HL-60/S4 treated with retinoic acid at 250 ng/mL for 4 days and 3 days (cell line): ENCODE measurements around the gene RPL3.
"Not testable (repeated sequence)": the region's sequence is repeated elsewhere in the genome, so short reads cannot be mapped to it uniquely, and the experiment has no call there.

Source experiments
- in situ Hi-C: fragments of 300-500 bp; cut with MboI; formaldehyde crosslinking; loops from 2 replicates; pipeline ENCODE4 v1.7.0; 2022; ENCODE audit warnings: low sequenced_read_pairs

The RPL3 gene

GRCh38 chr22:39352306-39352891 is 33.0 kb upstream of the RPL3 start:
- in situ Hi-C loops: no loop called here

- in situ Hi-C loops: no loop called here
Measured at GRCh38 chr22:39351689-39352214, 32.3 kb upstream of the RPL3 start.

DNA sequence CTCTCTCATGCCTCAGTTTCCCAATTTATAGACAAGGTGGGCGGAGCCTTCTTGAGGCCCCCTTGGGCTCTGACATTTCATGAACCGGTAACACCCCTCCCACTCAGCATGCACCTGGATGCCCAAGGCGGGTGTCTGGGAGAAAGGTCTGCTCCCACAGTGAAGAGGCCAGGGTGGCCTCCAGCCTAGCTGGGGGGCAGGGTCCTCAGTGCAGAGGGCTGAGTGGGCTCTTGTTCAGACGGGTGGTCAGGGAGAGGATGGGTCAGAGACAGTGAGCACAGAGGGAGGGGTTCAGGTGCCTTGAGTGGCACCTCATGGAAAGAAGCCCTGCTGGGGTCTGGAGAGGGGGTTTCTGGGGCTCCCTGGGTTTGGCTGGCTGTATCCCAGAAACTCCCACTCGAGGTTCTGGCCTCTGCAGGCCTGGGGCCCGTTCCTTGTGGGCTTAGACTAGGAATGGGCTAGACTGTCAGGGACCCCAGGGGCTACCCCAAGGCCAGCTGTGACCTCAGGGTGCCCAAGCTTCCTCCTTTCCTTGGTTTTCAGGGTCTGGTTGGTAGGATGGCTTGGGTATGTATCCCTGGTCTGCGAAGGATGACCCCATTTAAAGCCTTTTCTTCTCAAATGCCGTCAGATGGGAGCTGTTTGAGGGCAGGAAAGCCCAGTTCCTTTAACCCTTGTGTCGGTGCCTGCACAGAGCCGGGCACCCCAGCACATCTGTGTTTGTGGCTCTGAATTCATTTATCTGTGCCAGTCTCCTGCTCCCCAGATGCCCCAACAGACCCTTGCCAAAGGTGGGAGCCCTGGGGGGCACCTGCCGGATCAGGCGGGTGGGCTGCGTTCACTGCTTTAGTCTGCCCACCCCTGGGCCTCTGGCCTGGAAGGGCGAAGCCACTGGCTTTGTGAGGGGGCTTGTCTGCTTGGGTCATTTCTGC is 31.6 kb upstream of the RPL3 start:
- in situ Hi-C loops: no loop called here

DNA sequence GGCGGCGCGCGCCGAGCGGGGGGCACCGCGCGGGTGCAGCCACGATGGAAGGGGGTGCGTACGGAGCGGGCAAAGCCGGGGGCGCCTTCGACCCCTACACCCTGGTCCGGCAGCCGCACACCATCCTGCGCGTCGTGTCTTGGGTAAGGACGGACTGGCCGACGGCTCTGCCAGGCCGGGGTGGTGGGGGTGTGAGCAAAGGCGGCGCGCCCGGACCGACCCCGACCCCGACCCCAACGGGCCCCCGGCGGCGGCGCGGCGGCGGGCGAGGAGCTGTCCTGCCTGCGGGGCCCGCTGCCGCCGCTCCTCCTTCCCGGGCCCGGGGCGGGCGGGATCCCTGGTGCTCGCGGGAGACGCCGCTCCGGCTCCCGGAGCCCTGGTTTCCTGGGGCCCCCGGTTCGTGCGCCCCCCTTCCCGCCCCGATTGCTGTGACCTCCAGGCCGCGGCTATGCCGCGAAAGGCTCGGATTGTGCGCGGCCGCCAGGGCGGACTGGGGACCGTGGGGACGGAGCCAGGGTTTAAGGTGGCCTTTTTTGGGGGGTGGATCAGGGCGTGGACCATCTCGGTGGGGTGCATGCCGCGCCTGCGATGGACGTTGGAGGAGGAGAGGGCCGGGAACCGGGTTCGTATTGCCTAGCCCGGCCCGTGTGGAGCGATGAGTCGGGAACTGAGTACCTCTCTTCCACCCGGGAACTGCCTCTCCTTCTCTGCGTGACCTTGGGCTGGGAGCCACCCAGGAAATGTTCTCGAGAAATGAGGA is 30.7 kb upstream of the RPL3 start, which contains the start of gene SYNGR1:
SYNGR1 (plus strand) TSS at position 25 of the 760 bp plus-strand sequence; CDS start at position 45, 20 bp downstream.
- in situ Hi-C loops: no loop called here

- in situ Hi-C loops: no loop called here
Measured at GRCh38 chr22:39349506-39349966, 30.1 kb upstream of the RPL3 start.

DNA sequence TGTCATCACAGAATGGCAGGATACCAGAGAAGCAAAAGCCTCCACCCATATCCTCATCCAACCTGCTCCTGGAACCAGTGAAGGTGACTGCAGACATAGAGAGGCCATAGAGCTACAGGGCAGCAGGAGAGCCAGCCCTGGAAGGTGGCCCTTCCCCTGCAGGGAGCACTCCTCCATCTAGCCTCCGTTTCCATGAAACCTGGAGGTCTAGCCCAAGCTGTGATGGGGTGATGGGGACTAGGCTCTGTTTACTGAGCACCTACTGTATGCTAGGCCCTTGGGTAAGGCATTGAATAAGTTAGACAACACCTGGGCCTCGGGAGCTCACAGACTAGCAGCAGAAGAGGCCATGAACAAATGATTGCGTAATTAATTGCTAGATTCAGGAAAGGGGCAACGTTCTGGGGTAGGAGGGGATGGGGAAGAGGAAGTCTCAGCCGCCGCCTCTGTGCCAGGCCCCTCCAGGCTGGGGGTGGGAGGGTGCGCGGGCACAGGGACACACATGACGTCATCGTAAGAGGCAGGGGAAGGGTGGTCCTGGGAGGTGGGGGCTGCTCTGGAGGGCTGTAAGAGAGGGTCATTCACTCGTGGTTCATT is 29.6 kb upstream of the RPL3 start:
- in situ Hi-C loops: no loop called here

- in situ Hi-C loops: no loop called here
Measured at GRCh38 chr22:39345231-39345630, 25.8 kb upstream of the RPL3 start.

DNA sequence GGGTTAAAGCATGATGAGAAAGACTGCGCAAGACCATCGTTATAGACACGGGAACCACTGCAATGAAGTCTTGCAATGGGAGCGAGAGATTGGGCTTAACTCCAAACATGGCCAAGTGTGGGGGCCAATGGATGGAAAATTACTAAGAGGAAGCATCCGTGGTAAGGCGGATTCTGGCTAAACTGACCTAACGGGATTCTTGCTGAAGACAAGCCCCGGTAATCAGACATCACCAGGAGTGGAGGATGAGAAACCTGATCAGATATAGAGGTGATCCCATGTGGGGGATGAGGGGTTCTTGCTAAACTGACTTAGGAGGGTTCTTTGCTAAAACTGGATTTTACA is 24.6 kb upstream of the RPL3 start:
- in situ Hi-C loops: no loop called here

GRCh38 chr22:39343259-39344045 is 24.0 kb upstream of the RPL3 start:
- in situ Hi-C loops: no loop called here

- in situ Hi-C loops: no loop called here
Measured at GRCh38 chr22:39341179-39341578, 21.8 kb upstream of the RPL3 start.

DNA sequence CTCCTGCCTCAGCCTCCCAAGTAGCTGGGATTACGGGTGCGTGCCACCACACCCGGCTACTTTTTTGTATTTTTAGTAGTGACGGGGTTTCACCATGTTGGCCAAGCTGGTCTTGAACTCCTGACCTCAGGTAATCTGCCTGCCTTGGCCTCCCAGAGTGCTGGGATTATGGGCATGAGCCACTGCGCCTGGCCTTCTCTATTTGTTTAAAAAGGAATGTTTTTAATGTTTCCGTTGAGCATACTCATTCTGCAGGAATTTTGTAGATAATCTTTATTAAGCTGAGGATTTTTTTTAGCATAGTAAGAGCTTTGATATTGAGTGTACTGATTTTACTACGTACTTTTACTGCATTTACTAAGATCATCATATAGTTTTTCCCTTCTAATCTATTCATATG is 20.4 kb upstream of the RPL3 start:
- in situ Hi-C loops: not testable (repeated sequence)

GRCh38 chr22:39336411-39336810 is 17.0 kb upstream of the RPL3 start:
- in situ Hi-C loops: no loop called here

DNA sequence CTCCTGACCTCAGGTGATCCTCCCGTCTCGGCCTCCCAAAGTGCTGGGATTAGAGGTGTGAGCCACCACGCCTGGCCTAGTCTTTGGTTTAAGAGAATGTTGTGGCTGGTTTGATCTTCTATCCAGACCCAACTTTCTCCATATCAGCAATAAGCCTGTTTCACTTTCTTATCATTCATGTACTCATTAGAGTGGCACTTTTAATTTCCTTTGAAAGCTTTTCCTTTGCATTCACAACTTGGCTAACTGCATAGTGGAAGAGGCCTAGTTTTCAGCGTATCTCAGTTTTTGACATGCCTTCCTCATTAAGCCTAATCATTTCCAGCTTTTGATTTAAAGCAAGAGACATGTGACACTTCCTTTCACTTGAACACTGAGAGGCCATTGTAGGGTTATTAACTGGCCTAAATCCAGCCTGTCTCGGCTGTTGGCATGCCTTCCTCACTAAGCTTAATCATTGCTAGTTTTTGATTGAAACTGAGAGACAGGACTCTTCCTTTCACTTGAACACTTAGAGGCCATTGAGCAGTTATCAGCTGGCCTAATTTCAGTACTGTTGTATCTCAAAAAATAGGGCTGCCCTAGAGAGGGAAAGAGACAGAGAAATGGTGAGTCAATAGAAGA is 13.1 kb upstream of the RPL3 start:
- in situ Hi-C loops: no loop called here

DNA sequence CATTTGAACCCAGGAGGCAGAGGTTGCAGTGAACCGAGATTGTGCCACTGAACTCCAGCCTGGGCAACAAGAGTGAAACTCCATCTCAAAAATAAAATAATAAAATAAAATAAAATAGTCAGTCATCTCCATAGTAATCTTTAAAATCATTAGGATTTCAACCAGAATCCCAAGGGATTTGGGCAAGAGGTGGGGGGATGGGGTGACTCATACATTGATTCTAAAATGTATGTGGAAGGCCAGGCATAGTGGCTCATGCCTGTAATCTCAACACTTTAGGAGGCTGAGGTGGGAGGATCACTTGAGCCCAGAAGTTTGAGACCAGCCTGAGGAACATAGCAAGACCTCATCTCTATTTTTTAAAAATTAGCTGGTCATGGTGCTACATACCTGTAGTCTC is 11.1 kb upstream of the RPL3 start:
- in situ Hi-C loops: not testable (repeated sequence)

DNA sequence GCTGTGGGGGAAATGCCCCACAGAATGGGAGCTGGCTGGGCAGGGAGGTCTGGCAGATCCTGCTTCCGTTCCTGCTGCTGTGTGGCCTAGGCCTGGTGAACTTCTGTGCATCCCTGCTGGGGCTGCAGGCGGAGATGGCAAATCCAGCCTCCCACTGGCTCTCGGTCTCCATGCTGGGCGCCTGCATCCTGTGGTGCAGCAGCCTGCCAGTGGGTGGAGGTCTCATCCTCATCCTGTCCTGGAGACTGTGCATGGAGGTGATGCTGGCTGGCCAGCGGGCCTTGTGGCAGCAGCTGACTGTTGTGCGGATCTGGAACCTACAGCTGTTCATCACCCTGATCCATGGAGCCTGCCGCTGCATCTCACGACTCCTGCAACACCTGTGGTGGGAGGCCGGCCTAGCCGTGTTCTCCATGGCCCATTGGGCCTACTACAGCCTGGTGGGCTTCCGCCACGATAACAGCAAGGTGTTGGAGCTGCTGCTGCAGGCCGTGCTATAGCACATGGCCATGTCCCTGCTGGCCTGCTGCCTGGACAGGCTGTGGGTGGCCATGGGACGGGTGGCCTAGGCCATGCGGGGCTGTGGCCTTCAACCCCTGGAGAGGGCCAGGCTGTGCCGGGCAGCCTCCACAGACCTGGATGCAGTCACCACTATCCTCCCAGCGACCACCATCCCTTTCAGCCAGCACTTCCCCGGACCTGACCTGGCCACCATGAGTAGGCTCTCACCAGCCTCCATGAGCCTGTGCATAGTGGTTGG is 8.8 kb upstream of the RPL3 start:
- in situ Hi-C loops: no loop called here

DNA sequence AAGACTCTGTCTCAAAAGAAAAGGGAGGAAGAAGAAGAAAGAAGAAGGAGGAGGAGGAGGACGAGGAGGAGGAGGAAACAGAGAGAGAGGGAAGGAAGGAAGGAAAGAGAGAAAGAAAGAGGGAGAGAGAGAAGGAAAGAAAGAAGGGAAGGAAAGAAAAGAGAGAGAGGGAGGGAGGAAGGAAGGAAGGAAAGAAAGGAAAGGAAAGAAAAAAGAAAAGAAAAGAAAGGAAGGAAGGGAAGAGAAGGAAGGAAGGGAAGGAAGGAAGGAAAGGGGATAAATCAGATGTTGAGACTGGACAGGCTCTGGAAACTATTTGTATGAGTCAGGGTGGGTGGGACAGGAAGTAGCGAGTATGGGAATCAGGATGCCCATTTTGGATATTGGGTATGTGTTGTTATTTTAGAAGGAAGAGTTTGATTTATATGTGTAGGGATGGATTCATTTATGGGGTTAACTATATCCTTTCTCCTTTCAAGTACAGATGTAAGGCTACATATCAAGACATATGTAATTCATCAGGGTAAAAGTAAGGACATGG is 6.0 kb upstream of the RPL3 start:
- in situ Hi-C loops: no loop called here

DNA sequence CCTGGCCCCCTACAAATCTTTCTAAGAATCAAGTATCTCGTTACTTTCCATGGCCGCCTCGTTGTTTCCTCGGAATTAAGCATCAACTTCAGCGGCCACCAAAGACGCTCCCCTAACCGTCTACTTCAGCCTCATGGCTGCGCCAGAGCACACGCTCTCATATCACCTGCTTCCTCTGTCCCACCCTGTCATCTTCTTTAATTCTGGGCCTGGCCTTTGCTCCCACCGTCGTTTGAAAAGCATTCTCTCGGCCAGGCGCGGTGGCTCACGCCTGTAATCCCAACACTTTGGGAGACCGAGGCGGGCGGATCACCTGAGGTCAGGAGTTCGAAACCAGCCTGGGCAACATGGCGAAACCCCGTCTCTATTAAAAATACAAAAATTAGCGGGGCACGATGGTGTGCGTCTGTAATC is 1.2 kb upstream of the RPL3 start:
- in situ Hi-C loops: not testable (repeated sequence)

GRCh38 chr22:39318507-39319283 is 728 bp downstream of the RPL3 start:
- in situ Hi-C loops: no loop called here
